HCEC 1CT (cell line): ENCODE data around the gene FBXO30.

Experiments
- DNase-seq: peaks from one replicate; pipeline ENCODE4 v3.0.0-alpha.2; 2017

FBXO30 gene

GRCh38 chr6:145815309-145816274 lies 997 bp upstream of the FBXO30 start:
- DNase-seq = peak; percentile 29

GRCh38 chr6:145814035-145814500 lies 527 bp downstream of the FBXO30 start:
- peak; percentile 39 for DNase-seq

GRCh38 chr6:145813285-145814034 lies 1.1 kb downstream of the FBXO30 start:
- DNase-seq = peak; percentile 79

GRCh38 chr6:145811741-145812140 lies 2.9 kb downstream of the FBXO30 start:
- no peak for DNase-seq

- peak; percentile 72 for DNase-seq
These were observed 4.8 kb downstream of the FBXO30 start for GRCh38 chr6:145809785-145810184.

GRCh38 chr6:145809211-145809610 lies 5.4 kb downstream of the FBXO30 start:
- DNase-seq = no peak

GRCh38 chr6:145808239-145808638 lies 6.4 kb downstream of the FBXO30 start:
- DNase-seq = no peak

GRCh38 chr6:145802141-145802540 lies 12.5 kb downstream of the FBXO30 start:
- no peak for DNase-seq

GRCh38 chr6:145801021-145801420 lies 13.6 kb downstream of the FBXO30 start:
- no peak for DNase-seq

- DNase-seq = peak; percentile 55
These were observed 16.1 kb downstream of the FBXO30 start for GRCh38 chr6:145798530-145798929.

GRCh38 chr6:145789443-145789842 lies 25.2 kb downstream of the FBXO30 start:
- DNase-seq = peak; percentile 25

- no peak for DNase-seq
These were observed 26.9 kb downstream of the FBXO30 start for GRCh38 chr6:145787688-145788087.

- DNase-seq = no peak
These were observed 29.9 kb downstream of the FBXO30 start for GRCh38 chr6:145784683-145785082.

GRCh38 chr6:145783796-145784195 lies 30.8 kb downstream of the FBXO30 start:
- DNase-seq = no peak

- no peak for DNase-seq
These were observed 41.7 kb downstream of the FBXO30 start for GRCh38 chr6:145772846-145773245.

- no peak for DNase-seq
These were observed 49.1 kb downstream of the FBXO30 start for GRCh38 chr6:145765449-145765848.

GRCh38 chr6:145763742-145764141 lies 50.9 kb downstream of the FBXO30 start:
- no peak for DNase-seq

- DNase-seq = no peak
These were observed 53.0 kb downstream of the FBXO30 start for GRCh38 chr6:145761584-145761983.

- DNase-seq = peak; percentile 33
These were observed 56.5 kb downstream of the FBXO30 start for GRCh38 chr6:145758113-145758512.

- peak; percentile 79 for DNase-seq
These were observed 58.4 kb downstream of the FBXO30 start for GRCh38 chr6:145756170-145756662.

GRCh38 chr6:145755682-145756081 lies 58.9 kb downstream of the FBXO30 start:
- DNase-seq = no peak

- DNase-seq = no peak
These were observed 62.0 kb downstream of the FBXO30 start for GRCh38 chr6:145752638-145753037.

- peak; percentile 92 for DNase-seq
These were observed 65.0 kb downstream of the FBXO30 start for GRCh38 chr6:145749632-145750031.

- no peak for DNase-seq
These were observed 68.7 kb downstream of the FBXO30 start for GRCh38 chr6:145745861-145746260.
